Measurements from ENCODE around the gene NHSL1.
"Not testable (repeated sequence)": the region's sequence is repeated elsewhere in the genome, so short reads cannot be mapped to it uniquely, and the experiment has no call there.

Gene NHSL1

DNA sequence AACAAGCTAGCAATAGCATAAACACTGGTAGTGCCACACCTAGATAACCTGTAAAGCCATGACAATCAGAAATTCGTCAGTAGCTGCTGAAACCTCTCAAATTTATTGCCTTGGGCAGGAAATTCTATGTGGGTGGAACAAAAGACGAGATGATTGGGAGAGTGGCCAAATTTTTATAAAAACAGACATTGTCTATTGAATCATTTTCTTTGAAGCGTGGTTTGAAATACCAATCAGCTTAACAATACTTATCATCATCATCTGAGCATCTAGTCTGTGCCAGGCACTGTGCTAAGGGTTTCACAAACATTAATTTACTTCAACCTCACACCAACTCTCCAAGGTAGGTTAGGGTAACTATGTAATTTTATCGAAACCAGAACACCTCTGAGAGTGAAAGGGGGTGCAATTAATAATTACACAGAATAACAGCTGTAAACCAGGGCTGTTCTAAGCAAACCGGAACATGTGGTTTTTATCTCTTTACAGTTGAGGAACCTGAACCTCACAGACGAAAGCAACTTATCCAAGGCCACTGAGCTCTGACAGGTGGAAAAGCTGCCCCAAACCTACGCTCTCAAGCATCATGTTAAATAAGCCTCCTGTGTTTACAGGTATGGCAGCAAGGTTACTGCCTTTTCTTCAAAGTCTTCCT is 43.4 kb downstream of the NHSL1 start:
- no peak for DNase-seq

DNA sequence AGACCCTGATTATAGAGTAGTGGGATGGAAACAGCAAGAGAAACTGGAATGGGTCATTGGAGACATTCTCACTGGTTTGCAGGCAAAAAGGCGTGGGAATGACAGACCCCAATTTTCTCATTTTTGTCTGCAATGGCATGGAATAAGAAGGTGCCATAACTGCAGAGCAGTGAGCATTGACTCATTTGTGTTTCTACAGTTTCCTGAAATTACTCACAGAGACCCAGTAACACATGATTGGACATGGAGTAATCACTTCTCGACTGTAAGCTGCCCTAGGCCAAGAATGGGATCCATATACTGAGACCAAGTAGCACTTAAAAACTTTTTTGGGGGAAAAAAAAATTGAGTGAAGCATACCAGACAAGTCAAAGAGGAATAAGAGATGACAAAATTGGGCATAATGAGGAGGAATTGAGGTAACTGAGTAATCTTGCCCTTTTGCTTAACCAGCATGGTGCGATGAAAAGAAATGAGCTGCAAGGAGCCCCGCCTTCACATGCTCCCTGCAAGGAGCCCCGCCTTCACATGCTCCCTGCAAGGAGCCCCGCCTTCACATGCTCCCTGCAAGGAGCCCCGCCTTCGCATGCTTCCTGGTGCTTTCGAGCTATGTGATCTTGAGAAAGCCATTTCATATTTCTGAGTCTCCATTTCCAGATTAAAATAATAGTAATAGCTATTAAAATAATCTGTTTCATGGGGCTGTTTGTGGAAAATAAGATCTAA is 44.1 kb downstream of the NHSL1 start:
- DNase-seq = peak in 3 of 4 experiments; percentile 23 to 67 (median 42)

DNA sequence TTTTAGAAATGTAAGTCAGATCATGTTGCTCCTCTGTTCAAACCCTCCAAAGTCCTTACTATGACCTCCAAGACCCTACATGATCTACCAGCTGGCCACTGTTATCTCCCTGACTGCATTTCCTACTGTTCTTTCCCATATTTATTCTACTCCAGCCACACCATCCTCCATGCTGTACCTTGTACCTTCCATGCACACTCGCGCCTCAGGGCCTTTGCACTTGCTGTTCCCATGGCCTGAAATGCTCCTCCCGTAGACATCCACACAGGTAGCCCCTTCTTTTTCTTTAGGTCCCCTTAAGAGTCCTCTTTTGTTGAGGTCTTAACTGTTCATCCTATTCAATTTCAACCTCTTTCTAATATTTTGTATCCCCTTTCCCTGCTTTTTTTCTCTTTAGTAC is 48.3 kb downstream of the NHSL1 start:
- DNase-seq = no peak

DNA sequence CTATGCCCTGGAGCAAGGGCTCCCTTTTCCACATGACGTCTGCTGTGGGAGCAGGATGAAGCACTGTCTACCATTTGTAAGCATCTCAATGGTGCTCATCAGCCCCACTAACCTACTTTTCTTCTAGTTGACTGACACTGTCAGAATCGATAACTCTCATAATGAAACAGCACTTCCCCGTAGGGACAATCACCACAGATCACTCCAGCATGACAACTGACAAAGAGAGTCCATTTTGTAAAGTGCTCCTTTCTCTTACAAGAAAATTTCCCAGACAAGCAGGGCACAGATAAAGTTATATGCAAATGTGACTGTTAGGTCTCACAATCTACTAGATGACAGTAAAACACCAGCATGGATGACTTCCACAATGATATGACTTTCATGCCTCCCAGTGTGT is 48.8 kb downstream of the NHSL1 start:
- DNase-seq = no peak

DNA sequence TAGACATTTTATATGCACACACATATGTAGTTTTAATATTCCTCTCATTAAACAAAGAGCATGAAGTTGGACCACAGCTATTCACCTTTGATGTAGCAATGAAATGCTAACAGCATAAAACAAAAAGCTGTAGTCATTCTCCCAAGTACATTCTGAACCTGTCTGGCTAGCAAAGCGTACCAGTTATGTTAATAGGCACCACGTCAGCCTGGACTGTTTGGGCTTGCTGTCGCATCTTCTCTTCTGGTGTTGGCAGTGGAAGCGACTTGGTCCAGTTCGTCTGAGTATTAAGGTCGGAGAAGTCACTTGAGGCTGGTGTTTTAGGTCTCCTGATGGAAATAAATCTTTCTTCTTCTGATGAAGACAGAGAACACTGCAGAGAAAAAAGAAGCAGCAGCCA is 52.5 kb downstream of the NHSL1 start:
- DNase-seq = no peak

DNA sequence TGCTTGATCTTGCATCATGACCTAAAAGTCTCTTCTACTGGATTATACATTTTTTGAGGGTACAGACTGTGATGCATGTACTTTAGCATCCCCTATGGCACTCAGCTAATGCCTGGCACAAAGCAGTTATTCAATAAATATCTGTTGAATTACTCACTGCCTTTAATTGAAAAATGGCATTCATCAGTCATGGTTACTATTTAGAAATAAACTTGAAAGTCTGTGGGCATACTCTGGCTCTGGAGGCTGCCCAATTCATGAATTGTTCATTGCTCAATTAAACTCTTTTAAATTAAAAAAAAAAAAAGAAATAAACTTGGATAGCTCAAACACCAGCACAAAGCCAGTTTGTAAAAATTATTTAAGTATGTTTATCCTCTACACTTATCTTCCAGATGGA is 55.3 kb downstream of the NHSL1 start:
- DNase-seq = no peak

DNA sequence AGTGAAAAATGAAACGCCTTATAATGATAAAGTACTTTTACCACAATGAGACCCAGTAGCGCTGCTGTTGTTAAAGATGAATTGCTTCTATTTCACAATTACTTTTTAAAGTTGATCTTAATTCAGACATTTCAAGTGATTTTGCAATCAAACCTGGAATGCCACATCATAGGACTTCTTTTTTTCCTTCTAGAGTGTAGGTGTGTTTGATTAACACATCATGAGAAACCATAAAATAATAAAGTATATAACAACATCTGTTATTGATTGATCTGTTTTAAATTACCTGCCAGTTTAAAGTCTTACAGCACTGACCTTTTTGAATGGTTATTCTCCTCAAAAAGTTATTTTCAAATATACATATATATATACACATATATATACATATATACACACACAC is 56.6 kb downstream of the NHSL1 start:
- DNase-seq = no peak

DNA sequence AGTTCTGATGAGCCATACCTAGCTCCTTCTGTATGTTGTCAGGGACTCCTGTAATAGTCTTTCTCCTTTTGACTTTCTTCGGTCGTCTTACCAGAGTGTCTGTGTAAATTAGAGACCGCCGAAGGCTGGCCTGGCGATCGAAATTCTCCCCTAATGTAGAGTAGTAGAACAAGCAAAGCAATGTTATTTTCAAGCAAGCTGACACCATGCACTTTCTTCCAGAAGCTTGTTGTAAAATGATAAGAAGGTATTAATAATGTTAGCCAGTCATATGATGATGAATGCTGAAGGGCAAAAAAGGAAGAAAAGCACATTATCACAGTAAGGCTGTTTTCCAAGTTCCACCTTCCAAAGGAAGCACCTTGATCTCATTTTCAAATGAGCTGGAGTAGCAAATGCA is 57.3 kb downstream of the NHSL1 start:
- DNase-seq = no peak

DNA sequence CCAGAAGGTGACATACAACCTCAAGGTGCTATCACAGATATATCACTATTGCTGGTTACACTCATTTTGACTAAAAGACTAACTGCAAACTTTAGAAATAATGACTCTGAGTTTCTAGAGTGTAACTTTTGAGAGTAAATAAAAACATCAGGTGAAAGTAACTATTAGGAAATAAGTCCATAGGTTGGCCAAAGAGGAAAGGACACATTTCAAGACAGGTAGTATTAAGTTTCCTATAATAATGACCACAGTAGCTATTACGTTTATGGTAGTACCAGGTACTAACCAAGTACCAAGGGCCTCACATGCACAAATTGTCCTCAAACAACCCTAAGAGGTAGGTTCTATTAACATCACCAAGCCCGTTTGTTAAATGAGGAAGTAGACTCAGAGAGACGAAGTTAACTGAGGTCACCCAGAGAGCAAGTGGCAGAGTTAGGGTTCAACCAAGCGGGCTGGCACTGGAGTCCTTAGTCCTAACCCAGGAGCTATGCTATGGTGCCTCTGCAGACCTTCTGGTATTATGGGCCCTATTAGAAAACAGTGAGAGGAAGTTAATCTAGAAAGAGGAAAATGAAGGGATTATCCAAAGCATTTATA is 58.4 kb downstream of the NHSL1 start:
- DNase-seq = peak in 3 of 4 experiments; percentile 28 to 57 (median 56)

DNA sequence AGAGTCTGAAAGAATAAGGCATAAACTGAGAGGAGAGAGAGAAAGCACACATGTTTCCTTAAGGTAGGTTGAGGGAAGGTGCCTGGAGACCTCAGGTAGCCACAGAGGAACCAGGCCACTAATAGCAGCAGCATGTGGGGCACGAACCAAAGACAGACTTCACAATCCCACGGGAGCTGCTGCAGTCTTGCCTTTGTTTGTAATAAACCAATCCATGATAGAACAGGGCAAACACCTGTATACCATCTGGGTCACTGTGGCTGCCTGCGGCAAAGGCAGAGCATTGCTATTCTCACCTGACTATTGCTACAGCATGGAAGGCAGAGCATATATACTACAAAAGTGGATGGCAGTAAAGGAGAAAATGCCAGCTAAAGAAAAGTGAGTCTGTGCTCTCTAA is 59.0 kb downstream of the NHSL1 start:
- DNase-seq = no peak

DNA sequence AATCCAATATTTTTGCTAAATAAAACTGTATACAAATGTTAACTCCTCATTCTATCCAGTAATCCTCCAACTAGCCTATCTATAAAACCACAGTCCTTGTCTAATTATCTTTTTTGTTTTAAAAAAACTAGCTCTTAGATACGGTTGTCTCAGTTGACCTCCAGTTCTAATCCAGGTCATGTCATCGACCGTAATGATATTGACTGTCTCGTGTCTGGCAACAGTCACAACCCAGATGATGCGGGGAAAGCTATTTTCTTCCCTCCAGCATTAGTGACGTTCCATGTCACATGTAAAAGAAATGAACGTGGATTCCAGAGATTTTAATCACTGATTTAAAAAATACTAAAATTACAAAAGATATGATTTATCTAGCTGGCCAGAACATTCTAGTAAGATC is 59.7 kb downstream of the NHSL1 start:
- no peak for DNase-seq

DNA sequence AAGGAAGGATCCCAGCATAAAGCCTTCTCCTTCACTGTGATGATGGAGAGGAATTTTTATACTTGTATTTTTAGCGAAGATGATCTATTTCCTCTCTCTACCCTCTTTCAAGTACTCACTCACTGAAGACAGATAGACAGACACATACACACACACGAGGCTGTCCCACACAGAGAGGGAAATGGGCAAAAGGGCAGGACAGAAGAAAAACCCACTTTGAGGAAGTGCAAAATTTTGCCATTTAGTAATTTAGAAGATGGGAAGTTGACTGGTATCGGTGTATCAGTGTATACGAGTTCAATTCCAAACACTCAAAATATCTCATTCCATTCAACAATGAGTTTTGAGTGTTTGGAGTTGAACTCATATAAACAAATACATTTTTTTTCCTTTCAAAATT is 64.4 kb downstream of the NHSL1 start:
- DNase-seq = peak; percentile 53 to 81 (median 70)

DNA sequence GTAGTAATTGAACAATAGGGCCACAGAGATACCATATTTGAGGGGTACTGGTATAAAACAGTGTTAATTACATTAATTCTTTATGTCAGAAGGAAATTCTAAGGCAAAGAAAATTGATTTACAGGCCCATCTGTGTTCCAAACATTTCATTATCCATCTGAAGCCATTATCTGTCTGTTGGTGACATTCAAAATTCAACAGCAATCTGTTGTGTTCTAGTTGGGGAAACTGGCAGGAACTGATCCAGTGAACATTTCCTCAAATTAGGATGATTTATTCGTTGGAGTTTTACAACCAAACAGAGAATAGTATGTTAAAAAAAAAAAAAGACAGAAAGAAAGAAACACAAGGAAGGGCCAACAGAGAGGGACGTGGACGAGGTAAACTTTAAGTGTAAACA is 65.2 kb downstream of the NHSL1 start:
- no peak for DNase-seq

DNA sequence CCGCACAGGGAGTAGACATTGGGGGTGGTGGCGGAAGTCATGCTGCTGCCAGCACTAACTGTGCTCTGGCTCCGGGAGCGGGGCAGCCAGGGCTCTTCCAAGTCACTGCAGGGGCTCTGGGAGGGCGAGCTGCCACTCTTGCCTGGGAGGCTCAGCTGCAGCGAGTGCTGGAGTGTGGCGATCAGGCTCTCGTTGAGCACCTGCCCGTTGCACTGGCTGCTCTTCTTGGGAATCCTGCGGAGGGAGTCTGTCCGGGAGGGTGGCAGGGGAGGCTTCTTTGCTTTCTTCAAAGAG is 67.3 kb downstream of the NHSL1 start:
- no peak for DNase-seq

DNA sequence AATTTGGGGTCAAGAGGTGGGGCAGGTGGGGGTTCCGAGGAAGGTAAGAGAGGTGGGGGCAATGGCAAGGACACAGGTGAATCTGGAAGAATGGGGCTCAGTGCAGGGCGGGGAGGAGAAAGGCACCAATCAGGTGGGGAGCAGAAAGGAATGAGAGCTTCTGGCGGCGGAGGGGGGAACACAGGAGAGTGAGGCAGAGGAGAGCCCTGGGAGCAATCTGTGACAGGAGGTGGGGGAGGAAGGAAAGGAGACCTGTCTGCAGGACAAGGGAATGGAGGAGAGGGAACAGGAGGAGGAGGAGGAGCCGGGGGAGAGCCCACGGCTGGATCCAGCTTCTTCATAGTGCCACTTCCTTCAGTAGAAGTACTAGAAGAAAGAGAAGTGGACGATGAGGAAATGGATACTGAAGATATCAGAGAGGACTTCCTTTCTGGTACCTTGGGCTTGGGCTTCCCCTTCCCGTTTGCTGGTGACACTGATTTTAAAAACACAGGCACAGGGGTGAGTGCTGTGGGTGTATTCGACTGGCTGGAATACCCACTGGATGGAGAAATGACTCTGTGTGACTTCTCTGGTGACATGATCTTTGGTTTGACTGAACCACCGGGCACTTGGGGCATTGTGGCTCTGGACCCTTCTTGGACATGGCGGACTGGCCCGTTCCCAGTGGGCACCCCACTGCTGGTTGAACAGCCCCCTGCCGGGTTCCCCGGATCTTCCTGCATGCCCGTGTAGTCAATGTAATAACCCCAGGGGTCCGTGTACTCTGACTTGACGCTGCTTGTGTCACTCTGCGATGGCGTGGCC is 67.8 kb downstream of the NHSL1 start:
- peak; percentile 67 to 90 (median 85) for DNase-seq

DNA sequence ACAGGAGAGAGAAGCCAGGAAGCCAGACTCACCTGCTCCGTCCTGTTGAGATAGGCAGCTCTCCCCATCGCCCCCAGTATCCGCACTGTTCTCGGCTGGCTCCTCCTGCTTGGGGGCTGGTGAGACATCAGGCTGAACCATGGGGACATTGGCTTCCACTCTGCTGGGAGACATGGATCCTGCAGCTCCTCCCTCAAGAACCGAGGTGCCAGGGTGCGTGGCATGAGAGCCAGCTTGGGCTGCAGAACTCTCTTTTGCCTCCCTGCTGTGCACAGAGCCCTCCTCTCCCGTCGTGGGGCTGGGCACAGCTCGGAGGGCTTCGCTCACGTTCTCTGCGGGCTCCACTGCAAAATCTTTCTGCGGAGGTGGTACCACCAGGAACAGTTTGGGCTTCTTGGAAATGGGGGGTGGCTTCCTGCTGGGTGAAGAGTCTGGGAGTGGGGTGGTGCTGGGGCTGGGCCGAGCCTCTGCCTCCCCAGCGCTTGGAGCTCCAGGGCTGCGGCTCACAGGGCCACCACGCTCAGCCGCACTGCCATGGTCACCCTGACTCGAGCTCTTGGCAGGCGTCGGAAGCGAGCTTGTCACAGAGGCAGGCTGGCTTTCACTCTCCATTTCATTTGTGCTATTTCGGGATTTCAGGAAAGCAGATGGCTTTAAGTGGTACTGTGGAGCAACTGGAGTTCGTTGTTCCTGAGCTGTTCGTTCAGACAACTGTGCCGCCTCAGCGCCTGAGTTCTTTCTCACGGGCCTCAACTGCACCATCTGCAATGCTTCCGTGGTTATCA is 68.7 kb downstream of the NHSL1 start:
- no peak for DNase-seq

DNA sequence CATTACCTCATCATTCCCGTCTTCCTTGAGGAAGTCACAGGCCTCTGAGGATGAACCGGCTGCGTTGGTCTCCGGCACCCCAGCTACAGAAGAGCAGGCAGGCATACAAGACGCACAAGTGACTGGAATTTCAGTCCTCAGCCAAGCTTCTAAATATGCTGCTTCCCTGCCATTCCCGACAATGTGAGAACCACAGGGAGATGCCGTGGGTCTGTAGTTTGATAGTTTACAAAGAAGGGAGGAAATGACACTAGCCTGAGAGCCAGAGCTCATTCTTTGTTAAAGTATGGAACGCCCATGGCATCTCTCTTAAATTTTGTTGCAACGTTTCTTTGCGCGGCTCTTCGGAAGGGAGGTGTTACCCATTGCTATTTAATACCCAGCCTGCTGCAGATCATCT is 69.5 kb downstream of the NHSL1 start:
- DNase-seq = no peak

DNA sequence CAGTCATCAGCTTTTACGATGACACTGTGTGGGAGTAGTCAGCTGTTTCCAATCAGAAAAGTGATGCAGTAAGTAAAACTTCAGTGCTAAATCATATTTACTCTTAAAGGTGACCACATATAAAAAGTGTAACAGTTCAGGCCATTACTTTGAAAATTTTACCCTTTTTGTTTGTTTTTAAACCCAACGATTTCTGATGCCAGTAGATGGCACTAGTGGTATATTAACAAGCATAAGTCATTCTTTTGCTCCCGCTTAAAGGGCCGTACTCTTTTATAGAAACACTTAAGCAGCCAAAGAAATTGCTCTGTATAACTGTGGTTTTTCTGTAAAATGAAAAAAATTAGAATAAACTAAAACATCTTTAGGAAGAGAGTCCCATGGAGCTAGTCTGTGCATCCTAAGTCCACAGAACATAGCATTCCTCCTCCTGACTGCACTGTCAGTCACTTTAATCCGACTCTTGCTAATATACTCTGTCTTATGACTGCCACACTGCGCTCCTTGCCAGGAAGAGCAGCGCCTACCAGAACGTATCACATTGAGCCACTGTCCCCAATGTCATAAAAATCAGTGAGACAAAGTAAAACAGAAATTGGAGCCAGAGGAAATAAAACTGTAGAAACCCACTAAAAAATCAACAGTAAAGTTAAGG is 70.2 kb downstream of the NHSL1 start:
- DNase-seq = peak in 3 of 4 experiments; percentile 49 to 80 (median 73)

DNA sequence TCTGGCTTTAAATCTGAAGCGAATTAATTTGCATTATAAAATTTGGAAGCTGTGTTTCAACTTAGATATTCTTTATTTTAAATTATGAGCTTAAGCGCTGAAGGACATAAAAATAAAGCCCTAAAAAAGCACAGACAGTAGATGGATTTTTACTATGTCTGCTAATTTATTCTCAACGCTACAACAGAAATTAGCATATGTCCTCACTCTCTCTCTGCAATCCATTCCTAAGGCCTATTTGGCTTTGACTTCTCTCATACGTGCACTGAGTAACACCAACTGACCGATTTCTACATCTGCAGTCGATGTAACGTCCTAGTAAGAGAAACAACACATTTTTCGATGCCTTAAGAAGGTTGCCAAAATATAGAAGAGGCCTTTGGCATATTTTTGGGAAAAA is 71.6 kb downstream of the NHSL1 start:
- no peak for DNase-seq

DNA sequence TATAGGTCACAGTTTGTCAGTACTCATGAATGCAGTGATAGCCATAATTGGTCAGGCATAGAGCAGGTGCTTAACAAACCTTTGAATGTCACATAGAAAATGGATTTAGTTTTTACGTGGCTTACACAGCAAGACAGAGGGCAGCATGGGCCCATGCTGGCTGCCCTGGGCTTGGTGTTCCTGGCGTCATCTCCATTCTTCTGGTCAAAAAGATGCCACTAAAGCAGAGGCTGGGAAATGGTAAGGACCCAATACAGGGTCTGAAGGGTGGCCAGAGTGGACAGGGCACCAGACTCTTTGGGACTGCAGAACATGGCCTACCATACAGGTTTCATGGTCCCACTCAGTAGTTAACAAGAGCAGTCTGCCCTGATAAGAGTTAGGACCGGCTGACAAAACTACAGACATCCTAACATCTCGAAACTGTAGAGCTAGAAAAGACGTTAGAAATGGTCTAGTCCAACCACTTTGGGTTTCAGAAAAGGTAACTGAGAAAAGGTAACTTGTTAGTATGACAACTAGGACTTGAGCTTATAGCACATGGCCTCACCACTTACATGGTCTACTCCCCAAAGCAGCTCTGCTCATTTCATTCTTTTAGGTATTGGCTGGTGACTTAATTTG is 72.7 kb downstream of the NHSL1 start:
- DNase-seq = no peak

DNA sequence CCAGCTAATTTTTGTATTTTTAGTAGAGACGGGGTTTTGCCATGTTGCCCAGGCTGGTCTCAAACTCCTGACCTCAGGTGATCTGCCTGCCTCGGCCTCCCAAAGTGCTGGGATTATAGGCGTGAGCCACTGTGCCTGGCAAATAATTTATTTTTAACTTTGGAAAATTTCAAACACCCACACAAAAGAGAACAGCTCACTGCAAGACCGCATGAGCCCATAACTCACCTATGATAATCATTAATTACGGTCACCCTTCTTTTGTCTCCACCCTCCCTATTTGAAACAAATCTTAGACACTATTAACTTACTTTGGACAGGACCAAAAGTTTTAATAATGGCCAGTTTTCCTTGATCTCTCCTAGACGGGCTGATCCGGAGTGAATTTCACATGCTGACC is 74.0 kb downstream of the NHSL1 start:
- not testable (repeated sequence) for DNase-seq

Data from suppressor macrophage (primary cell).